ENCODE measurements around the gene ADGRF4.
"Not testable (repeated sequence)": the region's sequence is repeated elsewhere in the genome, so short reads cannot be mapped to it uniquely, and the experiment has no call there.

Gene ADGRF4

DNA sequence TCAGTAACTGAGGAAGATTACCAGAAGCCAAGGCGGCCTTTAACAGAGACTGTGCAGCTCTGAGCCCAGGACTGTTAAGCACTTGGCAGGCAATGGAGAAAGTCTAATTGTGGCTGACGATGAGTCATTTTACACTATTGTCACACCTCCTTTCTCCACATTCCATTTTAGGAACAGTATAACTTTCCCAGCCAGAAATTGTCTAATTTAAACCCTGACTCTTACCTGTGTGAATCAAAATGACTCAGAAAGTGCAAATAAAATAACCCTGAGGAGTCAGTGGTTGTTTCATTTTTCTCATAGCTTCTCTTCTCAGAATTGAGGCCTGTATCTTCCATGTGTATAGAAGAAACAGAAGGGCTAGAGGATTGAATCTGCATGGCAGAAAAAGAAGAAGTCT lies 43.4 kb downstream of the ADGRF4 start:
- H4K20me1 ChIP-seq (ENCODE audit: insufficient read depth, low read length) = no peaks in the 10 kb centered on the region
- H3K9ac ChIP-seq (ENCODE audit: low read length) = no peak overlapping the region
- no peaks in the 10 kb centered on the region for H3K27me3 ChIP-seq (replicated peaks; ENCODE audit: insufficient read depth, low read length)
- no peak overlapping the region for H2AFZ ChIP-seq (ENCODE audit: low read length)
- no peak overlapping the region for H3K27ac ChIP-seq (ENCODE audit: low read length)
- no peak for DNase-seq
- H3K9me3 ChIP-seq (replicated peaks; ENCODE audit: insufficient read depth, low read length) = no peaks in the 10 kb centered on the region
- H3F3A ChIP-seq (ENCODE audit: insufficient read depth, low read length) = no peaks in the 10 kb centered on the region
- TF ChIP-seq EZH2 (optimal IDR thresholded peaks at IDR 0.05; ENCODE audit: low read depth, low read length) = no peak
- no peak overlapping the region for H3K4me3 ChIP-seq (ENCODE audit: low read length)
- H3K36me3 ChIP-seq (replicated peaks; ENCODE audit: insufficient read depth, low read length) = no peaks in the 10 kb centered on the region
- no peaks in the 10 kb centered on the region for H3K9me2 ChIP-seq (replicated peaks; ENCODE audit: insufficient read depth, low read length)
- no peak overlapping the region for H3K4me2 ChIP-seq (ENCODE audit: low read depth, low read length)
- H3K4me1 ChIP-seq (ENCODE audit: low read length) = no peaks in the 10 kb centered on the region
- H3K79me2 ChIP-seq (ENCODE audit: low read length) = no peaks in the 10 kb centered on the region

DNA sequence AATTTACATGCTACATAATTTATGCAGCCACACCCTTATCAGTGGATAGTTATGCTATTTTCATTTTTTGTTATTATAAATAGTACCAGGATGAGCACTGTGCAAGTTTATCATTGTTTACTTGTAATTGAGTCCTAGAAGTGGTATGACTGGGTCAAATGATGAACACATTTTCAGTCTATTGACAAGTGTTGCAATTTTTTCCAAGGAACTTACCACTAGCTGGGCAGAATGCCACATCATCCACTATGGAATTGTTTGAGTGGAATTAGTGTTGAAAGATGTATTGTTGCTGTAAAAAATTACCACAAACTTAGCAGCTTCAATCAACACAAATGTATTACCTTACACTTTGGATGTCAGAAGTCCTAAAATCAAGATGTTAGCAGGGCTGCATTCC lies 45.4 kb downstream of the ADGRF4 start:
- DNase-seq = no peak

DNA sequence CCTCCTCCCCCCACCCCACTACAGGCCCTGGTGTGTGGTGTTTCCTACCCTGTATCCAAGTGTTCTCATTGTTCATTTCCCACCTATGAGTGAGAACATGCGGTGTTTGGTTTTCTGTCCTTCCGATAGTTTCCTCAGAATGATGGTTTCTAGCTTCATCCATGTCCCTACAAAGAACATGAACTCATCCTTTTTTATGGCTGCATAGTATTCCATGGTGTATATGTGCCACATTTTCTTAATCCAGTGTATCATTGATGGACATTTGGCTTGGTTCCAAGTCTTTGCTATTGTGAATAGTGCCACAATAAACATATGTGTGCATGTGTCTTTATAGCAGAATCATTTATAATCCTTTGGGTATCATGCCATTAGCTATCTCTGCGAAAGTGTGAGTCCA lies 46.9 kb downstream of the ADGRF4 start:
- H4K20me1 ChIP-seq (ENCODE audit: insufficient read depth, low read length); H3K9me2 ChIP-seq (replicated peaks; ENCODE audit: insufficient read depth, low read length); H3K4me3 ChIP-seq (ENCODE audit: low read length); H3K36me3 ChIP-seq (replicated peaks; ENCODE audit: insufficient read depth, low read length); H3F3A ChIP-seq (ENCODE audit: insufficient read depth, low read length); H3K9ac ChIP-seq (ENCODE audit: low read length); H3K9me3 ChIP-seq (replicated peaks; ENCODE audit: insufficient read depth, low read length); DNase-seq; H3K4me2 ChIP-seq (ENCODE audit: low read depth, low read length); H3K27me3 ChIP-seq (replicated peaks; ENCODE audit: insufficient read depth, low read length); H2AFZ ChIP-seq (ENCODE audit: low read length); H3K79me2 ChIP-seq (ENCODE audit: low read length); H3K4me1 ChIP-seq (ENCODE audit: low read length); H3K27ac ChIP-seq (ENCODE audit: low read length): not testable (repeated sequence)

More for the DNA sequence above, 45.4 kb downstream of the ADGRF4 start:
- no peak overlapping the region for H3K4me2 ChIP-seq (ENCODE audit: low read depth, low read length)
- no peaks in the 10 kb centered on the region for H3K27me3 ChIP-seq (replicated peaks; ENCODE audit: insufficient read depth, low read length)
- H4K20me1 ChIP-seq (ENCODE audit: insufficient read depth, low read length) = no peaks in the 10 kb centered on the region
- no peaks in the 10 kb centered on the region for H3K4me1 ChIP-seq (ENCODE audit: low read length)
- TF ChIP-seq EZH2phosphoT487 (IDR thresholded peaks at IDR 0.05; ENCODE audit: low read length) (no peak), EZH2 (optimal IDR thresholded peaks at IDR 0.05; ENCODE audit: low read depth, low read length) (no peak)
- TF ChIP-seq, protein P1, sequence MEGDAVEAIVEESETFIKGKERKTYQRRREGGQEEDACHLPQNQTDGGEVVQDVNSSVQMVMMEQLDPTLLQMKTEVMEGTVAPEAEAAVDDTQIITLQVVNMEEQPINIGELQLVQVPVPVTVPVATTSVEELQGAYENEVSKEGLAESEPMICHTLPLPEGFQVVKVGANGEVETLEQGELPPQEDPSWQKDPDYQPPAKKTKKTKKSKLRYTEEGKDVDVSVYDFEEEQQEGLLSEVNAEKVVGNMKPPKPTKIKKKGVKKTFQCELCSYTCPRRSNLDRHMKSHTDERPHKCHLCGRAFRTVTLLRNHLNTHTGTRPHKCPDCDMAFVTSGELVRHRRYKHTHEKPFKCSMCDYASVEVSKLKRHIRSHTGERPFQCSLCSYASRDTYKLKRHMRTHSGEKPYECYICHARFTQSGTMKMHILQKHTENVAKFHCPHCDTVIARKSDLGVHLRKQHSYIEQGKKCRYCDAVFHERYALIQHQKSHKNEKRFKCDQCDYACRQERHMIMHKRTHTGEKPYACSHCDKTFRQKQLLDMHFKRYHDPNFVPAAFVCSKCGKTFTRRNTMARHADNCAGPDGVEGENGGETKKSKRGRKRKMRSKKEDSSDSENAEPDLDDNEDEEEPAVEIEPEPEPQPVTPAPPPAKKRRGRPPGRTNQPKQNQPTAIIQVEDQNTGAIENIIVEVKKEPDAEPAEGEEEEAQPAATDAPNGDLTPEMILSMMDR (IDR thresholded peaks at IDR 0.05; ENCODE audit: low read length) = no peak
- H3K4me3 ChIP-seq (ENCODE audit: low read length) = no peak overlapping the region
- H3K27ac ChIP-seq (ENCODE audit: low read length) = no peak overlapping the region
- no peak overlapping the region for H3K9ac ChIP-seq (ENCODE audit: low read length)
- H3K79me2 ChIP-seq (ENCODE audit: low read length) = no peaks in the 10 kb centered on the region
- H3K36me3 ChIP-seq (replicated peaks; ENCODE audit: insufficient read depth, low read length) = no peaks in the 10 kb centered on the region
- no peaks in the 10 kb centered on the region for H3F3A ChIP-seq (ENCODE audit: insufficient read depth, low read length)
- no peak overlapping the region for H2AFZ ChIP-seq (ENCODE audit: low read length)
- H3K9me2 ChIP-seq (replicated peaks; ENCODE audit: insufficient read depth, low read length) = no peaks in the 10 kb centered on the region
- H3K9me3 ChIP-seq (replicated peaks; ENCODE audit: insufficient read depth, low read length) = no peaks in the 10 kb centered on the region

DNA sequence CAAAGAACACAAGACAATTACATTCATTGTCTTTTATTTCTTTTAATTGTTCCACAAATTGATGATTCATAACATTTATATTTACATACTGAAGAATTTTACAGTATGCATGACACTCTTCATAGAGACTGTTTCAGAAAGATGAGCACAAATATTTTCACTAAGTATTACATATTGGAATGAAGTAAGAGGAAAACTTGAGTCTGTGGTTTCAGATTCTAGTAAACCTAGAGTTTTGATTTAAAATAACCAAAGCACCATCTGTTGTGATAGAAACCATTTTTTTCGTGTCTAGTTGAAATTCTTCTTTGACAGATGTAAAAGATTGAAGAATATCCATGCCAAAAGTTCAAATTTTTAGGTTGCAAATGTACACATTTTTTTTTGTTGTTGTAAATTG lies 51.4 kb downstream of the ADGRF4 start:
- Histone ChIP-seq H3K27ac (ENCODE audit: low read length) (no peak overlapping the region), H4K20me1 (ENCODE audit: insufficient read depth, low read length) (no peaks in the 10 kb centered on the region), H2AFZ (ENCODE audit: low read length) (no peak overlapping the region), H3K27me3 (replicated peaks; ENCODE audit: insufficient read depth, low read length) (no peaks in the 10 kb centered on the region), H3K9ac (ENCODE audit: low read length) (no peak overlapping the region), H3K36me3 (replicated peaks; ENCODE audit: insufficient read depth, low read length) (no peaks in the 10 kb centered on the region), H3K9me2 (replicated peaks; ENCODE audit: insufficient read depth, low read length) (no peaks in the 10 kb centered on the region), H3K9me3 (replicated peaks; ENCODE audit: insufficient read depth, low read length) (no peaks in the 10 kb centered on the region), H3K4me2 (ENCODE audit: low read depth, low read length) (no peak overlapping the region), H3K4me3 (ENCODE audit: low read length) (no peak overlapping the region), H3F3A (ENCODE audit: insufficient read depth, low read length) (no peaks in the 10 kb centered on the region), H3K79me2 (ENCODE audit: low read length) (no peaks in the 10 kb centered on the region), H3K4me1 (ENCODE audit: low read length) (no peaks in the 10 kb centered on the region)
- DNase-seq = no peak
- TF ChIP-seq, protein P1 (IDR thresholded peaks at IDR 0.05; ENCODE audit: low read length) = no peak
- TF ChIP-seq EZH2phosphoT487 (IDR thresholded peaks at IDR 0.05; ENCODE audit: low read length) = no peak
- no peak for TF ChIP-seq EZH2 (optimal IDR thresholded peaks at IDR 0.05; ENCODE audit: low read depth, low read length)
